Measurements from ENCODE around the gene CXCL13.
A peak's percentile ranks its signal among the peaks of the same experiment; 100 is the strongest.
"Not testable (repeated sequence)": the region's sequence is repeated elsewhere in the genome, so short reads cannot be mapped to it uniquely, and the experiment has no call there.

The CXCL13 gene

GRCh38 chr4:77613267-77613666 is 7.6 kb downstream of the CXCL13 start:
- DNase-seq: no peak

GRCh38 chr4:77615153-77615552 is 9.5 kb downstream of the CXCL13 start:
- no peak for DNase-seq

GRCh38 chr4:77617203-77617602 is 11.6 kb downstream of the CXCL13 start:
- DNase-seq: no peak

- DNase-seq: peak; percentile 42
These were observed 13.0 kb downstream of the CXCL13 start for GRCh38 chr4:77618383-77619241.

GRCh38 chr4:77619408-77619807 is 13.8 kb downstream of the CXCL13 start:
- DNase-seq: no peak

GRCh38 chr4:77621254-77621653 is 15.6 kb downstream of the CXCL13 start:
- DNase-seq: no peak

- no peak for DNase-seq
These were observed 17.5 kb downstream of the CXCL13 start for GRCh38 chr4:77623091-77623490.

- DNase-seq: no peak
These were observed 18.6 kb downstream of the CXCL13 start for GRCh38 chr4:77624213-77624612.

- no peak for DNase-seq
These were observed 19.9 kb downstream of the CXCL13 start for GRCh38 chr4:77625485-77625884.

GRCh38 chr4:77629885-77630284 is 24.3 kb downstream of the CXCL13 start:
- no peak for DNase-seq

- DNase-seq: no peak
These were observed 25.7 kb downstream of the CXCL13 start for GRCh38 chr4:77631276-77631675.

- no peak for DNase-seq
These were observed 28.6 kb downstream of the CXCL13 start for GRCh38 chr4:77634132-77634785.

GRCh38 chr4:77635246-77635645 is 29.6 kb downstream of the CXCL13 start:
- DNase-seq: no peak

- no peak for DNase-seq
These were observed 30.3 kb downstream of the CXCL13 start for GRCh38 chr4:77635876-77636275.

GRCh38 chr4:77636902-77637301 is 31.3 kb downstream of the CXCL13 start:
- no peak for DNase-seq

GRCh38 chr4:77644069-77644468 is 38.4 kb downstream of the CXCL13 start:
- not testable (repeated sequence) for DNase-seq

GRCh38 chr4:77650787-77651186 is 45.2 kb downstream of the CXCL13 start:
- no peak for DNase-seq

- no peak for DNase-seq
These were observed 46.2 kb downstream of the CXCL13 start for GRCh38 chr4:77651820-77652219.

GRCh38 chr4:77652237-77652897 is 46.7 kb downstream of the CXCL13 start:
- DNase-seq: no peak

- DNase-seq: no peak
These were observed 47.6 kb downstream of the CXCL13 start for GRCh38 chr4:77653162-77653758.

- not testable (repeated sequence) for DNase-seq
These were observed 54.7 kb downstream of the CXCL13 start for GRCh38 chr4:77660318-77660717.
